Inferior parietal cortex (tissue), 1 donor: Measurements from ENCODE around the gene CADPS.

ENCODE experiments used
- DNase-seq: peaks from one replicate; pipeline ENCODE4 v3.0.0-alpha.2; 2016; ENCODE audit errors: extremely low spot score

Gene CADPS

GRCh38 chr3:62439978-62440377, 435.2 kb downstream of the CADPS start:
- no peak for DNase-seq

GRCh38 chr3:62439176-62439813, 435.9 kb downstream of the CADPS start:
- DNase-seq = no peak

GRCh38 chr3:62436785-62437184, 438.4 kb downstream of the CADPS start:
- no peak for DNase-seq

- no peak for DNase-seq
Observed at GRCh38 chr3:62433396-62433795, 441.8 kb downstream of the CADPS start.

- DNase-seq = no peak
Observed at GRCh38 chr3:62421207-62421606, 454.0 kb downstream of the CADPS start.

GRCh38 chr3:62416144-62416543, 459.1 kb downstream of the CADPS start:
- DNase-seq = no peak

- no peak for DNase-seq
Observed at GRCh38 chr3:62415312-62415801, 459.9 kb downstream of the CADPS start.

- DNase-seq = no peak
Observed at GRCh38 chr3:62414786-62415185, 460.4 kb downstream of the CADPS start.

GRCh38 chr3:62413687-62414086, 461.5 kb downstream of the CADPS start:
- DNase-seq = no peak

GRCh38 chr3:62406945-62407344, 468.3 kb downstream of the CADPS start:
- no peak for DNase-seq

GRCh38 chr3:62405566-62405965, 469.6 kb downstream of the CADPS start:
- DNase-seq = no peak

GRCh38 chr3:62405135-62405534, 470.1 kb downstream of the CADPS start:
- DNase-seq = no peak

- no peak for DNase-seq
Observed at GRCh38 chr3:62404321-62404720, 470.9 kb downstream of the CADPS start.

GRCh38 chr3:62403765-62404164, 471.5 kb downstream of the CADPS start:
- DNase-seq = no peak

GRCh38 chr3:62392626-62393292, 482.5 kb downstream of the CADPS start:
- DNase-seq = no peak

- no peak for DNase-seq
Observed at GRCh38 chr3:62387251-62387650, 488.0 kb downstream of the CADPS start.

GRCh38 chr3:62379321-62379798, 495.9 kb downstream of the CADPS start:
- DNase-seq = no peak

- no peak for DNase-seq
Observed at GRCh38 chr3:62378921-62379320, 496.3 kb downstream of the CADPS start.

GRCh38 chr3:62378311-62378789, 496.9 kb downstream of the CADPS start:
- no peak for DNase-seq

GRCh38 chr3:62376906-62377877, 498.0 kb downstream of the CADPS start:
- DNase-seq = no peak

- DNase-seq = no peak
Observed at GRCh38 chr3:62376454-62376720, 498.8 kb downstream of the CADPS start.
